ENCODE data around the gene MACROD2. TPM values are rescaled to one million over a fixed set of nuclear protein-coding genes. Genes with fewer than 3 reads are reported as not detected.

The MACROD2 gene
- total RNA-seq, 1 donor from 2014 or later: 3.5 TPM

DNA sequence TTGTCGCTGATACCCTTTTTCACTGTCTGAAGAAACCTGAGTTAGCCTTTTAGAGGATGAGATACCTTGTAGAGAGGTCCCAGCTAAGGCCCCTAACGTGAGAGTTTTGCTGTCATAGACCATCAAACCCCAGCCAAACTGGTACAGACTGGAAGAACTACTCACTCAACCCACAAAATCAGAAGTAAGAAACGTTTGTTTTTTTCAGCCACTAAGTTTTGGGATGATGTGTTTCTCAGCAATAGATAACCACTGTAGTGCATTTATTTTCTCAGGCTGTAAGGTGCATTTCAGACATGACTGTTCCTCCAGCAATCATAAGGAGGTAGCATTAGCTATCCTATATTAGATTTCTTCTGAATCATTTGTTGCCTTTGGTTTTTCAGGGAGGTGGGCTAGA, 749.4 kb downstream of the MACROD2 start:
- no peaks in the 10 kb centered on the region for H3K27me3 ChIP-seq
- no peak for DNase-seq (ENCODE audit: low spot score in 2 of 2)
- no peak overlapping the region for H3K4me3 ChIP-seq
- intact Hi-C loops (cut with DNase I): no loop called here
- no peak overlapping the region for H3K27ac ChIP-seq
- no peaks in the 10 kb centered on the region for H3K36me3 ChIP-seq
- TF ChIP-seq, protein P1, sequence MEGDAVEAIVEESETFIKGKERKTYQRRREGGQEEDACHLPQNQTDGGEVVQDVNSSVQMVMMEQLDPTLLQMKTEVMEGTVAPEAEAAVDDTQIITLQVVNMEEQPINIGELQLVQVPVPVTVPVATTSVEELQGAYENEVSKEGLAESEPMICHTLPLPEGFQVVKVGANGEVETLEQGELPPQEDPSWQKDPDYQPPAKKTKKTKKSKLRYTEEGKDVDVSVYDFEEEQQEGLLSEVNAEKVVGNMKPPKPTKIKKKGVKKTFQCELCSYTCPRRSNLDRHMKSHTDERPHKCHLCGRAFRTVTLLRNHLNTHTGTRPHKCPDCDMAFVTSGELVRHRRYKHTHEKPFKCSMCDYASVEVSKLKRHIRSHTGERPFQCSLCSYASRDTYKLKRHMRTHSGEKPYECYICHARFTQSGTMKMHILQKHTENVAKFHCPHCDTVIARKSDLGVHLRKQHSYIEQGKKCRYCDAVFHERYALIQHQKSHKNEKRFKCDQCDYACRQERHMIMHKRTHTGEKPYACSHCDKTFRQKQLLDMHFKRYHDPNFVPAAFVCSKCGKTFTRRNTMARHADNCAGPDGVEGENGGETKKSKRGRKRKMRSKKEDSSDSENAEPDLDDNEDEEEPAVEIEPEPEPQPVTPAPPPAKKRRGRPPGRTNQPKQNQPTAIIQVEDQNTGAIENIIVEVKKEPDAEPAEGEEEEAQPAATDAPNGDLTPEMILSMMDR (IDR thresholded peaks at IDR 0.05): no peak
- H3K4me1 ChIP-seq: no peaks in the 10 kb centered on the region
- no peaks in the 10 kb centered on the region for H3K9me3 ChIP-seq

DNA sequence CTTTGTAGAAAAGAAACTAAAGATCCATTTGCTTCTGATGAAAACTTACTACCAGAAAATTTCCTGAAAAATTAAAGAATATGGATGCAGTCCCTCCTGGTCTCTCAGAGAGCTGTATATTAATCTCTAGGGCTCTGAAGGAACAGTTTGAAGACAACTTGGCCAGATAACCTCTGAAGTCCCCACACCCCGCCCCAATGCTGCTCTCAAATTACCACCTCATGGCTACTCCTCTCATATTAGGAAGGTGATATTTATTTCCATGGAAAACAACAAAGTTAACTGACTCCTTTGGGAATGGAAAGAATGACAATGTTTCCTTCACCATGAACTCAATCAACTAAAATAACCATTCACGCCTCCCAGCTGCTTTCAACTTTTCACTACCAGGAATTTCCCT, 750.5 kb downstream of the MACROD2 start:
- H3K27ac ChIP-seq: no peak overlapping the region
- TF ChIP-seq, protein P1 (IDR thresholded peaks at IDR 0.05): no peak
- intact Hi-C loops (cut with DNase I): no loop called here
- H3K36me3 ChIP-seq: no peaks in the 10 kb centered on the region
- no peaks in the 10 kb centered on the region for H3K4me1 ChIP-seq
- no peaks in the 10 kb centered on the region for H3K27me3 ChIP-seq
- no peak for DNase-seq (ENCODE audit: low spot score in 2 of 2)
- H3K9me3 ChIP-seq: no peaks in the 10 kb centered on the region
- H3K4me3 ChIP-seq: no peak overlapping the region

DNA sequence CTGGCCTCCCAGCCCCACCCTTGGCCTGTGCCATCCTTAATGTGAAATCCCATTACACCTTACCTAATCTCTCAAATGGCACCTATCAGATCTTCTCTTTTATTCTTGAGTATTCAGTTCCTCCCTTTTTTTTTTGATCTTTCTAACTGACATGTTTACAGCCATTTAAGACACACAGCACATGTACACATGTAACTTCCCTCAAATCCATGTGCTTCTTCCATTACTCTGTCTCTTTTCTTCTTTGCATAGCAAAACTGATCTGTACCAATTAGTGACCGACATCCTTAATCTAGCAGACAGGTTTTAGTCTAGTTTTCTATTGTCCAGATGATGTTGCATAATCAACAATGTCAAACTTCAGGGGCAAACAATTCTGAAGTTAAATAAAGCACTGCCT, 755.9 kb downstream of the MACROD2 start:
- Histone ChIP-seq H3K27me3 (no peaks in the 10 kb centered on the region), H3K4me1 (no peaks in the 10 kb centered on the region), H3K9me3 (no peaks in the 10 kb centered on the region), H3K36me3 (no peaks in the 10 kb centered on the region), H3K4me3 (no peak overlapping the region), H3K27ac (no peak overlapping the region)
- intact Hi-C loops (cut with DNase I): no loop called here
- TF ChIP-seq, protein P1 (IDR thresholded peaks at IDR 0.05): no peak
- no peak for DNase-seq (ENCODE audit: low spot score in 2 of 2)

DNA sequence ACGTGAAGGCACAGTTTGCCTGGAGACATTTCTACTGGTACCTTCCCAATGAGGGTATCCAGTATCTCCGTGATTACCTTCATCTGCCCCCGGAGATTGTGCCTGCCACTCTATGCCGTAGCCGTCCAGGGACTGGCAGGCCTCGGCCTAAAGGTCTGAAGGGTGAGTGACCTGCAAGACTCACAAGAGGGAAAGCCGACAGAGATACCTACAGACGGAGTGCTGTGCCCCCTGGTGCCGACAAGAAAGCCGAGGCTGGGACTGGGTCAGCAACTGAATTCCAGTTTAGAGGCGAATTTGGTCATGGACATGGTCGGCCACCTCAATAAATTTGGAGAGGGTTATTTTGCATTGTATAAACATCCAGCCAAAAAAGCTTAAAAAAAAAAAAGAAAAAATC, 762.4 kb downstream of the MACROD2 start:
- no peaks in the 10 kb centered on the region for H3K4me1 ChIP-seq
- no peaks in the 10 kb centered on the region for H3K36me3 ChIP-seq
- no peak overlapping the region for H3K27ac ChIP-seq
- no peak for DNase-seq (ENCODE audit: low spot score in 2 of 2)
- H3K9me3 ChIP-seq: no peaks in the 10 kb centered on the region
- TF ChIP-seq, protein P1 (IDR thresholded peaks at IDR 0.05): no peak
- no peak overlapping the region for H3K4me3 ChIP-seq
- intact Hi-C loops (cut with DNase I): no loop called here
- H3K27me3 ChIP-seq: no peaks in the 10 kb centered on the region

DNA sequence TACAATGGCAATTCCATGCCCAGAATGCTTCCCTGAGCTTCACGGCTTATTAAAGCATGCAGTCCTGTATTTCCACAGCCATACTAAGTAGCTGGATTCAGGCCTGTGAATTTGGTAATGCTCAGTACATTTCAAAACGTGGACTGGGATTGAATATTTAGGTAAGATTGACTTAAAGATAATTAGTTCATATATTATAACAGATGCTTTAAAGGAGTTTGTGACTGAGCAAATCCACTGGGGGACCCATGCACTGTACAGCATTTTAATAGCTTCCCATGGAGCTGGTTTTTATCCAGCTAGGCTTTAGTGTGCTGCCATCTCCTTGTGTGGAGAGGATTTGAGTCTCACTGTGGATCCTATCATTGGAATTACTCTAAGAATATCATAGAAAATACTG, 763.0 kb downstream of the MACROD2 start:
- no peak for DNase-seq (ENCODE audit: low spot score in 2 of 2)
- no peaks in the 10 kb centered on the region for H3K9me3 ChIP-seq
- H3K27ac ChIP-seq: no peak overlapping the region
- no peak overlapping the region for H3K4me3 ChIP-seq
- no peaks in the 10 kb centered on the region for H3K36me3 ChIP-seq
- TF ChIP-seq, protein P1 (IDR thresholded peaks at IDR 0.05): no peak
- no peaks in the 10 kb centered on the region for H3K4me1 ChIP-seq
- H3K27me3 ChIP-seq: no peaks in the 10 kb centered on the region
- intact Hi-C loops (cut with DNase I): no loop called here

DNA sequence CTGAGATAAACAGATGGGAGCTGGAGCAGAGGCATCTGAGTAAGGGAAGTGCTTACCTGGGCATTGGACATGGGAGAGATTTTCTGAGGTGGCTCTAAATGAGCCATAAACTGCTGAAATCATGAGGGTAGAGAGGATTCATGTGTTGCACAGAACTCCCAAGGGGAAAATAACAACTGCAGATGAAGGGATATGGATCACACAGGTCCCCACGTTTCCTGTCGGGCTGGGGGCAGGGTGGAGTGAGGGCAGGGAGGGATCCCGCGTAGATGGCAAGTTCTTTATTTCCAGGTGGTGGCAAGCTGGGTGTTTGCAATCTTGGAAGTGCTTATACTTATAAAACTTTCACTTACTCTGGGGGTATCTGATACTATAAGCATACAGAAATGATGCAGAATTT, 764.7 kb downstream of the MACROD2 start:
- Histone ChIP-seq H3K4me3 (no peak overlapping the region), H3K27me3 (no peaks in the 10 kb centered on the region), H3K4me1 (no peaks in the 10 kb centered on the region), H3K27ac (no peak overlapping the region), H3K36me3 (no peaks in the 10 kb centered on the region), H3K9me3 (no peaks in the 10 kb centered on the region)
- TF ChIP-seq, protein P1 (IDR thresholded peaks at IDR 0.05): no peak
- no peak for DNase-seq (ENCODE audit: low spot score in 2 of 2)
- intact Hi-C loops (cut with DNase I): no loop called here
